ENCODE measurements around the gene COX15.

GRCh38 chr10:99731306-99732032 is 458 bp downstream of the COX15 start:
- TF ChIP-seq CTCF (IDR thresholded peaks at IDR 0.05), result no peak
- TF ChIP-seq POLR2AphosphoS5 (IDR thresholded peaks at IDR 0.05), result no peak
